Measurements from ENCODE around the gene LATS2.
"Not testable (repeated sequence)": the region's sequence is repeated elsewhere in the genome, so short reads cannot be mapped to it uniquely, and the experiment has no call there.

The LATS2 gene

GRCh38 chr13:21075011-21075378 is 13.6 kb upstream of the LATS2 start:
- peak; percentile 80 for DNase-seq

- no peak for DNase-seq
These were observed 13.2 kb upstream of the LATS2 start for GRCh38 chr13:21074546-21074945.

GRCh38 chr13:21071924-21072323 is 10.5 kb upstream of the LATS2 start:
- DNase-seq, result no peak

GRCh38 chr13:21071015-21071414 is 9.6 kb upstream of the LATS2 start:
- no peak for DNase-seq

GRCh38 chr13:21069561-21070004 is 8.2 kb upstream of the LATS2 start:
- DNase-seq, result peak; percentile 37

- DNase-seq, result no peak
These were observed 6.5 kb upstream of the LATS2 start for GRCh38 chr13:21067848-21068247.

- no peak for DNase-seq
These were observed 5.6 kb upstream of the LATS2 start for GRCh38 chr13:21066946-21067345.

- DNase-seq, result no peak
These were observed 4.3 kb upstream of the LATS2 start for GRCh38 chr13:21065686-21066085.

- DNase-seq, result no peak
These were observed 1.6 kb upstream of the LATS2 start for GRCh38 chr13:21063031-21063430.

- no peak for DNase-seq
These were observed 903 bp downstream of the LATS2 start for GRCh38 chr13:21060338-21061028.

GRCh38 chr13:21059641-21060337 is 1.6 kb downstream of the LATS2 start:
- no peak for DNase-seq

- no peak for DNase-seq
These were observed 3.0 kb downstream of the LATS2 start for GRCh38 chr13:21058361-21058760.

GRCh38 chr13:21055511-21056045 is 5.8 kb downstream of the LATS2 start:
- DNase-seq, result no peak

- DNase-seq, result no peak
These were observed 6.4 kb downstream of the LATS2 start for GRCh38 chr13:21055016-21055415.

- no peak for DNase-seq
These were observed 7.1 kb downstream of the LATS2 start for GRCh38 chr13:21054313-21054712.

GRCh38 chr13:21053231-21053630 is 8.2 kb downstream of the LATS2 start:
- DNase-seq, result no peak

GRCh38 chr13:21051675-21052074 is 9.7 kb downstream of the LATS2 start:
- no peak for DNase-seq

- no peak for DNase-seq
These were observed 10.8 kb downstream of the LATS2 start for GRCh38 chr13:21050288-21051197.

- not testable (repeated sequence) for DNase-seq
These were observed 11.7 kb downstream of the LATS2 start for GRCh38 chr13:21049731-21050130.

GRCh38 chr13:21048901-21049698 is 12.3 kb downstream of the LATS2 start:
- no peak for DNase-seq

- no peak for DNase-seq
These were observed 13.6 kb downstream of the LATS2 start for GRCh38 chr13:21047591-21048282.

- DNase-seq, result no peak
These were observed 14.3 kb downstream of the LATS2 start for GRCh38 chr13:21047087-21047486.
